ENCODE results near the gene AGBL1. TPM values are rescaled to one million over a fixed set of nuclear protein-coding genes. Genes with fewer than 3 reads are reported as not detected.

AGBL1 gene
- total and polyA plus RNA-seq, 11 donors, result under 0.01 to 0.08 (median 0.02) TPM; not detected in 8

- Histone ChIP-seq H3K27me3 (peaks cover 0 to 3% (median 0%) of the 10 kb centered on the region in 9 donors), H3K4me3 (no peak overlapping the region), H3K9me3 (no peaks in the 10 kb centered on the region), H3K27ac (no peak overlapping the region), H3K4me1 (no peaks in the 10 kb centered on the region), H3K36me3 (no peaks in the 10 kb centered on the region)
- WGBS, 4 donors, result 58 to 63% (median 62%) methylated on average over 4 of the region's 4 CpGs
- TF ChIP-seq POLR2A (IDR thresholded peaks at IDR 0.05) (no peak), CTCF (IDR thresholded peaks at IDR 0.05) (no peak)
- ATAC-seq, result no peak
- no peak for DNase-seq
- intact Hi-C loops (cut with DNase I), result no loop called here
These were observed 967.7 kb downstream of the AGBL1 start for GRCh38 chr15:87047203-87047965.

Measured in heart left ventricle (tissue), 16 donors.